H1 (cell line): Measurements from ENCODE around the gene SEMA4C. TPM values are rescaled to one million over a fixed set of nuclear protein-coding genes. Genes with fewer than 3 reads are reported as not detected.

Experiments used
- CTCF ChIA-PET: fragments of 300-600 bp; sonication (Branson Sonifier 250); formaldehyde crosslinking; loops from one replicate; lab custom pipeline; 2021; ENCODE audit not compliant: partially characterized antibody; lab: Charles Lee
- POLR2A ChIA-PET: fragments of 300-600 bp; sonication (Branson Sonifier 250); formaldehyde crosslinking; loops from one replicate; lab custom pipeline; 2021; ENCODE audit warnings: inconsistent platforms; ENCODE audit not compliant: partially characterized antibody; lab: Charles Lee
- DNase-seq, 2 experiments: peaks; one replicate each; pipeline versions ENCODE4 v3.0.0 to v3.0.0-alpha.2; 2010 to 2022; ENCODE audit warnings: low spot score in 2 of 2, low read depth in 1 of 2, mixed read lengths in 1 of 2
- FAIRE-seq: peaks from 2 replicates; lab custom pipeline; 2011; peaks lifted over from hg19 to GRCh38; lab: Jason Lieb, UNC
- H2AFZ ChIP-seq: 2 replicates; pipeline ENCODE4 v1.8.1; 2012; ENCODE audit warnings: low read length, inconsistent platforms
- H2AK5ac ChIP-seq: 2 replicates; pipeline ENCODE4 v1.6.1; 2013; ENCODE audit warnings: low read depth, low read length
- H2BK120ac ChIP-seq: replicated peaks from 2 replicates; pipeline ENCODE3; 2013; ENCODE audit warnings: low read depth, low read length, inconsistent platforms
- H2BK12ac ChIP-seq: 2 replicates; pipeline ENCODE4 v1.6.1; 2013; ENCODE audit warnings: low read depth, low read length
- H2BK15ac ChIP-seq: 2 replicates; pipeline ENCODE4 v1.6.1; 2013; ENCODE audit warnings: low read length
- H2BK20ac ChIP-seq: 2 replicates; pipeline ENCODE4 v1.6.1; 2013; ENCODE audit warnings: low read length
- H2BK5ac ChIP-seq: 2 replicates; pipeline ENCODE4 v1.6.1; 2013; ENCODE audit warnings: low read depth, low read length
- H3K14ac ChIP-seq: 2 replicates; pipeline ENCODE4 v1.6.1; 2013; ENCODE audit warnings: inconsistent platforms; ENCODE audit not compliant: insufficient read length
- H3K18ac ChIP-seq: 2 replicates; pipeline ENCODE4 v1.6.1; 2013; ENCODE audit warnings: low read length; ENCODE audit errors: extremely low read depth
- H3K23ac ChIP-seq: 2 replicates; pipeline ENCODE4 v1.6.1; 2013; ENCODE audit warnings: inconsistent platforms; ENCODE audit not compliant: insufficient read length
- H3K23me2 ChIP-seq: 2 replicates; pipeline ENCODE4 v1.6.1; 2013; ENCODE audit warnings: low read depth, low read length
- H3K27ac ChIP-seq: 2 replicates; pipeline ENCODE4 v1.6.1; 2011; ENCODE audit warnings: low read depth, low read length, inconsistent platforms
- H3K27me3 ChIP-seq, 4 experiments: replicated peaks in 1 of 4; 1 replicate in 1 of 4; 2 replicates in 3 of 4; pipeline versions ENCODE4 v1.6.1 to v1.8.1; 2011 to 2013; ENCODE audit warnings: low read length in 3 of 4, mild to moderate bottlenecking in 3 of 4, inconsistent platforms in 2 of 4, mixed read lengths in 2 of 4, moderate library complexity in 1 of 4; ENCODE audit not compliant: control insufficient read depth in 3 of 4, insufficient read depth in 3 of 4; ENCODE audit errors: extremely low read depth in 1 of 4
- H3K36me3 ChIP-seq, 4 experiments: 2 replicates each; pipeline versions ENCODE4 v1.6.1 to v1.8.1; 2011 to 2013; ENCODE audit warnings: mild to moderate bottlenecking in 4 of 4, low read length in 3 of 4, moderate library complexity in 2 of 4, control low read depth in 1 of 4, inconsistent platforms in 1 of 4; ENCODE audit not compliant: insufficient read depth in 4 of 4, control insufficient read depth in 2 of 4
- H3K4ac ChIP-seq: replicated peaks from 2 replicates; pipeline ENCODE3; 2013; ENCODE audit warnings: low read length, low read depth, mixed read lengths, inconsistent platforms; ENCODE audit not compliant: insufficient read length
- H3K4me1 ChIP-seq, 4 experiments: replicated peaks in 1 of 4; 1 replicate in 1 of 4; 2 replicates in 3 of 4; pipeline versions ENCODE4 v1.6.1 to v1.8.1; 2011 to 2013; ENCODE audit warnings: low read length in 3 of 4, inconsistent platforms in 2 of 4, mixed read lengths in 1 of 4; ENCODE audit not compliant: insufficient read depth in 4 of 4, control insufficient read depth in 3 of 4
- H3K4me2 ChIP-seq, 2 experiments: 2 replicates each; pipeline versions ENCODE4 v1.6.1 to v1.8.1; 2011 to 2013; ENCODE audit warnings: low read depth in 2 of 2, low read length in 2 of 2, control low read depth in 1 of 2, inconsistent platforms in 1 of 2, mild to moderate bottlenecking in 1 of 2; ENCODE audit not compliant: insufficient read depth in 1 of 2
- H3K4me3 ChIP-seq, 4 experiments: fragments of 200-600, 300-600 bp in 1 of 4; sonication (generic), shearing (Covaris generic), sonication (Bioruptor Twin) in 1 of 4; 2 replicates each; pipeline versions ENCODE4 v1.5.1 to v1.8.1; 2011 to 2016; ENCODE audit warnings: low read length in 4 of 4, low read depth in 3 of 4, control low read depth in 2 of 4, inconsistent platforms in 2 of 4, mild to moderate bottlenecking in 2 of 4, mixed read lengths in 1 of 4, moderate library complexity in 1 of 4; ENCODE audit not compliant: insufficient read depth in 2 of 4; ENCODE audit errors: extremely low read depth in 1 of 4
- H3K56ac ChIP-seq: replicated peaks from 2 replicates; pipeline ENCODE3; 2013; ENCODE audit warnings: low read depth, mild to moderate bottlenecking, mixed read lengths, low read length, inconsistent platforms; ENCODE audit not compliant: insufficient read length
- H3K79me1 ChIP-seq: 2 replicates; pipeline ENCODE4 v1.6.1; 2013; ENCODE audit warnings: low read depth, low read length, control low read depth
- H3K79me2 ChIP-seq, 2 experiments: 2 replicates each; pipeline versions ENCODE4 v1.6.1 to v1.8.1; 2012 to 2013; ENCODE audit warnings: low read length in 2 of 2, mild to moderate bottlenecking in 2 of 2, inconsistent platforms in 1 of 2; ENCODE audit not compliant: insufficient read depth in 2 of 2, control insufficient read depth in 1 of 2
- H3K9ac ChIP-seq, 4 experiments: replicated peaks in 1 of 4; 1 replicate in 1 of 4; 2 replicates in 3 of 4; pipeline versions ENCODE4 v1.6.1 to v1.8.1; 2011 to 2013; ENCODE audit warnings: low read depth in 3 of 4, low read length in 3 of 4, control low read depth in 2 of 4, mild to moderate bottlenecking in 2 of 4, moderate library complexity in 2 of 4, inconsistent platforms in 1 of 4; ENCODE audit errors: extremely low read depth in 1 of 4
- H3K9me3 ChIP-seq, 2 experiments: 2 replicates each; pipeline versions ENCODE4 v1.6.1 to v1.8.1; 2012 to 2013; ENCODE audit warnings: mild to moderate bottlenecking in 2 of 2, moderate library complexity in 2 of 2, control low read depth in 1 of 2, inconsistent platforms in 1 of 2, low read depth in 1 of 2, low read length in 1 of 2, mixed read lengths in 1 of 2; ENCODE audit not compliant: insufficient read depth in 2 of 2
- H4K20me1 ChIP-seq, 2 experiments: replicated peaks in 1 of 2; 2 replicates each; pipeline versions ENCODE3 to v1.8.1; 2011 to 2013; ENCODE audit warnings: inconsistent platforms in 2 of 2, low read length in 2 of 2, mild to moderate bottlenecking in 1 of 2; ENCODE audit not compliant: insufficient read depth in 2 of 2, control insufficient read depth in 1 of 2
- H4K5ac ChIP-seq: 2 replicates; pipeline ENCODE4 v1.6.1; 2013; ENCODE audit warnings: low read length, low read depth, mixed read lengths, inconsistent platforms; ENCODE audit not compliant: insufficient read length
- H4K8ac ChIP-seq: 2 replicates; pipeline ENCODE4 v1.8.0; 2013; ENCODE audit warnings: mild to moderate bottlenecking, moderate library complexity, low read length, inconsistent platforms; ENCODE audit not compliant: insufficient read depth; ENCODE audit errors: extremely low read depth
- H4K91ac ChIP-seq: replicated peaks from 2 replicates; pipeline ENCODE3; 2013; ENCODE audit warnings: low read length, mixed read lengths, inconsistent platforms; ENCODE audit not compliant: insufficient read length
- ASH2L ChIP-seq: fragments of 200-600, 300-600 bp; sonication (generic); IDR thresholded peaks from one replicate; pipeline ENCODE4 v1.7.1; 2017; ENCODE audit warnings: low read length
- BRCA1 ChIP-seq: IDR thresholded peaks from 2 replicates; pipeline ENCODE4 v1.6.1; 2012; ENCODE audit warnings: low read depth, low read length, improper control_type of control experiment
- CREB1 ChIP-seq: IDR thresholded peaks from 2 replicates; pipeline ENCODE4 v1.6.1; 2012; ENCODE audit warnings: inconsistent platforms
- GABPA ChIP-seq: IDR thresholded peaks from 2 replicates; pipeline ENCODE4 v1.6.1; 2011; ENCODE audit warnings: mild to moderate bottlenecking, low read length, moderate library complexity, borderline replicate concordance; ENCODE audit not compliant: insufficient read depth
- NANOG ChIP-seq: IDR thresholded peaks from 2 replicates; pipeline ENCODE4 v1.6.1; 2011; ENCODE audit warnings: low read length, low read depth, mild to moderate bottlenecking, inconsistent platforms; ENCODE audit not compliant: insufficient read depth, poor library complexity, severe bottlenecking
- SIN3A ChIP-seq, 2 experiments: IDR thresholded peaks in 1 of 2; conservative IDR thresholded peaks in 1 of 2; 2 replicates each; pipeline ENCODE4 v1.6.1; 2011 to 2012; ENCODE audit warnings: low read length in 2 of 2, improper control_type of control experiment in 1 of 2, low read depth in 1 of 2, mild to moderate bottlenecking in 1 of 2
- TCF12 ChIP-seq: IDR thresholded peaks from 2 replicates; pipeline ENCODE4 v1.6.1; 2011; ENCODE audit warnings: low read depth, mild to moderate bottlenecking, low read length
- YY1 ChIP-seq: IDR thresholded peaks from 2 replicates; pipeline ENCODE4 v1.6.1; 2011; ENCODE audit warnings: low read depth, mild to moderate bottlenecking, low read length
- WGBS, 2 experiments: shearing (Covaris generic) in 1 of 2; methylation state at CpG; one replicate each; pipeline versions ENCODE4 v1.1.6 to v1.1.7; 2013 to 2015; ENCODE audit warnings: low lambda C conversion rate in 2 of 2, mixed read lengths in 2 of 2, inconsistent platforms in 1 of 2, low coverage in 1 of 2, missing lambda C conversion rate in 1 of 2; ENCODE audit not compliant: insufficient replicate concordance in 2 of 2, insufficient coverage in 1 of 2, insufficient read length in 1 of 2; ENCODE audit errors: extremely low coverage in 1 of 2, missing lambda C conversion rate in 1 of 2; 5-methylcytosine and 5-hydroxymethylcytosine counted together
- polyA plus RNA-seq, 7 experiments: library from polyadenylated mRNA; depleted of rRNA in 3 of 7; stranded (reverse) in 5 of 7; unstranded in 2 of 7; fragments of >200 nt in 5 of 7; fragments of 200-250 nt in 2 of 7; gene quantifications; 1 replicate in 5 of 7; 2 replicates in 1 of 7; 4 replicates in 1 of 7; pipeline versions ENCODE4 v1.2.1 to v1.2.3, GENCODE V29; 2011 to 2013; ENCODE audit warnings: missing spikeins in 2 of 7, mixed read lengths in 2 of 7
- total RNA-seq: library from RNA; stranded (reverse); fragmentation: NEBNext Ultra II Directional; extraction: Animal tissue kit (Norgen Biotek cat#: 25700); gene quantifications from 2 replicates; pipeline ENCODE4 v1.2.1, GENCODE V29; 2021
- TF ChIP-seq, protein P1 (sequence below): IDR thresholded peaks from 2 replicates; pipeline ENCODE4 v1.6.1; 2012; ENCODE audit warnings: inconsistent platforms

SEMA4C gene
- total and polyA plus RNA-seq, 2 of the 8 experiments (the other 6 are each of a cell fraction or from before 2014, with no cell fraction given), result 47.5 to 67.3 TPM

DNA sequence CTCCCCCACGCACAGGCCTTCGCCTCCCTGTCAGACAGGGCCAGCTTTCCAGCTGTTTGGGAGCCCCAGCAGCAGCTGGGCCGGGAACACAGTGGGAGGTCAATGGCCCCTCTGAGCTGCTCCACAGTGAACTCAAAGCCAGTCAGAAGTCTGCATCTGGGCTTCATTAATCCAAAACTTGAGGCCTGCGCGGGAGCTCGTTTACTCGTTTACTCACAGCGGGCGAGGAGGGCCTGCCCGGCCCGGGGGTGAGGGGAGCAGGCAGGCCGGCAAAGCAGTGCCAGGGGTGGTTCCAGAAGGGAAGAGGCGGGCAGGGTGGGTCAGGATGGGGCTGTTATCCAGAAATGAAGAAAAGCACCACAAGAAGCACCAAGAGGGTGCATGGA, 36.8 kb upstream of the SEMA4C start:
- ChIA-PET CTCF (interaction anchor here (0.7 to 1.7 kb wide), 9 partner anchors 10 to 54 kb away, joined by 3 to 8 read pairs (median 3); partner anchors contain the start of gene ANKRD39), POLR2A (interaction anchor here (0.7 to 2.5 kb wide), 11 partner anchors 10 to 244 kb away, joined by 3 to 11 read pairs (median 4); partner anchors contain the start of gene ANKRD39)
- TF ChIP-seq, protein P1, sequence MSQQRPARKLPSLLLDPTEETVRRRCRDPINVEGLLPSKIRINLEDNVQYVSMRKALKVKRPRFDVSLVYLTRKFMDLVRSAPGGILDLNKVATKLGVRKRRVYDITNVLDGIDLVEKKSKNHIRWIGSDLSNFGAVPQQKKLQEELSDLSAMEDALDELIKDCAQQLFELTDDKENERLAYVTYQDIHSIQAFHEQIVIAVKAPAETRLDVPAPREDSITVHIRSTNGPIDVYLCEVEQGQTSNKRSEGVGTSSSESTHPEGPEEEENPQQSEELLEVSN, result peak; percentile 45; the same call in 1 of the 2 replicates
- peak; percentile 70; the same call in 1 of the 2 replicates for TF ChIP-seq YY1
- TF ChIP-seq NANOG, result peak; percentile 23
- no peak for TF ChIP-seq TCF12
- TF ChIP-seq BRCA1, result no peak
- TF ChIP-seq SIN3A (conservative IDR thresholded peaks at IDR 0.05 in 1 of 2, IDR thresholded peaks at IDR 0.05 in 1 of 2; ENCODE audit: low read depth in 1 of 2, low read length in 2 of 2), result 0 out of 4 replicates have a peak, but pooled peaks of 1 of the 2 experiments have one; percentile 14
- no peak for TF ChIP-seq CREB1
- TF ChIP-seq ASH2L, result peak; percentile 34
- peak; percentile 22; the same call in 1 of the 2 replicates for TF ChIP-seq GABPA
- H3K14ac ChIP-seq, result no peak overlapping the region
- peak overlapping the region; percentile 42 to 47; a peak in 2 of 4 replicates for H3K4me2 ChIP-seq
- 0 out of 2 replicates have a peak overlapping the region, but pooled peaks have one; percentile 88 for H2BK15ac ChIP-seq
- H3K18ac ChIP-seq, result peak overlapping the region; percentile 83; the same call in 1 of the 2 replicates
- no peak overlapping the region for H3K9ac ChIP-seq
- H3K27me3 ChIP-seq, result no peaks in the 10 kb centered on the region
- H3K4ac ChIP-seq, result no peak overlapping the region
- H4K5ac ChIP-seq, result no peak overlapping the region
- no peak overlapping the region; the same call in 1 of the 2 replicates for H3K27ac ChIP-seq
- peaks cover 0 to 22% (median 19%) of the 10 kb centered on the region in 4 experiments; a peak in 6 of 7 replicates for H3K4me1 ChIP-seq
- H2BK5ac ChIP-seq, result peak overlapping the region; percentile 88; the same call in 1 of the 2 replicates
- H3K23me2 ChIP-seq, result no peaks in the 10 kb centered on the region
- H2BK120ac ChIP-seq, result no peak overlapping the region
- no peak overlapping the region for H4K91ac ChIP-seq
- no peaks in the 10 kb centered on the region for H3K79me1 ChIP-seq
- no peak overlapping the region for H3K23ac ChIP-seq
- H2BK12ac ChIP-seq, result peak overlapping the region; percentile 84; the same call in 1 of the 2 replicates
- H2AK5ac ChIP-seq, result no peak overlapping the region
- peak overlapping the region; percentile 33 for H3K56ac ChIP-seq
- H4K20me1 ChIP-seq, result no peaks in the 10 kb centered on the region
- peak overlapping the region; percentile 76 for H4K8ac ChIP-seq
- H3K36me3 ChIP-seq, result no peaks in the 10 kb centered on the region
- peak overlapping the region; percentile 80 for H2BK20ac ChIP-seq
- H3K4me3 ChIP-seq, result peak overlapping the region in 2 of 4 experiments; percentile 5 to 10; a peak in 3 of 8 replicates
- DNase-seq (peak in 1 of 2 experiments; percentile 73), FAIRE-seq (no peak)
- H2AFZ ChIP-seq, result no peak overlapping the region
- no peaks in the 10 kb centered on the region for H3K9me3 ChIP-seq
- 37% methylated on average over 13 of the region's 13 CpGs; no CpG with 5 or more reads in 1 of the 2 experiments for WGBS, 2 experiments
- no peaks in the 10 kb centered on the region for H3K79me2 ChIP-seq
